ENCODE data around the gene STRIP1. TPM values are rescaled to one million over a fixed set of nuclear protein-coding genes. Genes with fewer than 3 reads are reported as not detected.

Gene STRIP1
- polyA plus RNA-seq, 2 of the 4 experiments (the other 2 are of a cell fraction) = 16.4 to 16.7 TPM

- TF ChIP-seq ELK1 (IDR thresholded peaks at IDR 0.05; ENCODE audit: low read depth, low read length) (no peak), TP53 (CRISPR knock-in tag; IDR thresholded peaks at IDR 0.05) (no peak), PHF8 (IDR thresholded peaks at IDR 0.05; ENCODE audit: borderline replicate concordance, low read depth) (no peak)
- FAIRE-seq = no peak
- no peaks in the 10 kb centered on the region for H3K4me1 ChIP-seq
- no peak overlapping the region for H3K27ac ChIP-seq
- no peak for ATAC-seq
- 92% methylated on average over 6 of the region's 11 CpGs for WGBS (ENCODE audit: missing lambda C conversion rate)
- DNase-seq (ENCODE audit: low read depth in 1 of 2, low spot score in 1 of 2) = no peak
- H3K4me3 ChIP-seq = no peak overlapping the region
- no peaks in the 10 kb centered on the region for H3K9me3 ChIP-seq
- H3K4me2 ChIP-seq = no peak overlapping the region
- CTCF ChIA-PET = interaction anchor here (0.6 to 10.7 kb wide), 5 partner anchors 8 to 594 kb away, joined by 3 to 130 read pairs (median 13); no protein-coding TSS in a partner anchor
- POLR2A ChIA-PET = interaction anchor here (1.5 kb wide), 1 partner anchor 15 kb away, joined by 3 read pairs; the partner anchor contains the start of gene STRIP1
Measured at GRCh38 chr1:110049801-110050601, 15.6 kb downstream of the STRIP1 start.

GRCh38 chr1:110050602-110051261 is 16.3 kb downstream of the STRIP1 start:
- POLR2A ChIA-PET = interaction anchor here (1.5 kb wide), 1 partner anchor 16 kb away, joined by 3 read pairs; the partner anchor contains the start of gene STRIP1
- no peak for FAIRE-seq

GRCh38 chr1:110051262-110051648 is 16.8 kb downstream of the STRIP1 start:
- 83% methylated on average over 2 of the region's 2 CpGs for WGBS (ENCODE audit: missing lambda C conversion rate)
- H3K4me3 ChIP-seq = no peak overlapping the region
- FAIRE-seq (no peak), ATAC-seq (no peak), DNase-seq (ENCODE audit: low read depth in 1 of 2, low spot score in 1 of 2) (no peak)
- H3K4me2 ChIP-seq = no peak overlapping the region
- H3K4me1 ChIP-seq = no peaks in the 10 kb centered on the region
- POLR2A ChIA-PET = interaction anchor here (1.5 kb wide), 1 partner anchor 17 kb away, joined by 3 read pairs; the partner anchor contains the start of gene STRIP1
- no peak for TF ChIP-seq ZNF302 (CRISPR knock-in tag; IDR thresholded peaks at IDR 0.05)
- H3K27ac ChIP-seq = no peak overlapping the region
- no peaks in the 10 kb centered on the region for H3K9me3 ChIP-seq
- CTCF ChIA-PET = interaction anchor here (0.6 to 10.7 kb wide), 7 partner anchors 11 to 409 kb away, joined by 3 to 130 read pairs (median 13); partner anchors contain the start of gene RBM15

More at GRCh38 chr1:110050602-110051261, 16.3 kb downstream of the STRIP1 start:
- DNase-seq (ENCODE audit: low read depth in 1 of 2, low spot score in 1 of 2) = no peak
- H3K27ac ChIP-seq = no peak overlapping the region
- H3K9me3 ChIP-seq = no peaks in the 10 kb centered on the region
- H3K4me3 ChIP-seq = no peak overlapping the region
- TF ChIP-seq FOSB (CRISPR knock-in tag; IDR thresholded peaks at IDR 0.05) (no peak), NPAS2 (CRISPR knock-in tag; IDR thresholded peaks at IDR 0.05; ENCODE audit: borderline replicate concordance) (no peak), EHMT2 (IDR thresholded peaks at IDR 0.05; ENCODE audit: low read depth) (no peak), ZSCAN20 (CRISPR knock-in tag; IDR thresholded peaks at IDR 0.05) (no peak), CBX8 (IDR thresholded peaks at IDR 0.05) (no peak), CEBPB (IDR thresholded peaks at IDR 0.05) (no peak), KDM5A (IDR thresholded peaks at IDR 0.05) (no peak), NFE2L2 (conservative IDR thresholded peaks at IDR 0.05; ENCODE audit: low read length) (no peak), CHD2 (IDR thresholded peaks at IDR 0.05; ENCODE audit: low read length, partially characterized antibody) (no peak), HES2 (IDR thresholded peaks at IDR 0.05) (no peak), RFX5 (IDR thresholded peaks at IDR 0.05) (no peak), ESRRA (IDR thresholded peaks at IDR 0.05; ENCODE audit: borderline replicate concordance, low read length) (no peak)
- H3K4me2 ChIP-seq = no peak overlapping the region
- CTCF ChIA-PET = interaction anchor here (0.8 to 10.7 kb wide), 6 partner anchors 12 to 409 kb away, joined by 3 to 130 read pairs (median 16); partner anchors contain the start of gene RBM15
- H3K4me1 ChIP-seq = no peaks in the 10 kb centered on the region
- 93% methylated on average over 3 of the region's 4 CpGs for WGBS (ENCODE audit: missing lambda C conversion rate)
- no peak for ATAC-seq
